ENCODE results near the gene SMYD3.
A peak's percentile ranks its signal among the peaks of the same experiment; 100 is the strongest.

SMYD3 gene

GRCh38 chr1:246210756-246211155, 296.3 kb downstream of the SMYD3 start:
- DNase-seq, result no peak

GRCh38 chr1:246208105-246208504, 299.0 kb downstream of the SMYD3 start:
- no peak for DNase-seq

DNA sequence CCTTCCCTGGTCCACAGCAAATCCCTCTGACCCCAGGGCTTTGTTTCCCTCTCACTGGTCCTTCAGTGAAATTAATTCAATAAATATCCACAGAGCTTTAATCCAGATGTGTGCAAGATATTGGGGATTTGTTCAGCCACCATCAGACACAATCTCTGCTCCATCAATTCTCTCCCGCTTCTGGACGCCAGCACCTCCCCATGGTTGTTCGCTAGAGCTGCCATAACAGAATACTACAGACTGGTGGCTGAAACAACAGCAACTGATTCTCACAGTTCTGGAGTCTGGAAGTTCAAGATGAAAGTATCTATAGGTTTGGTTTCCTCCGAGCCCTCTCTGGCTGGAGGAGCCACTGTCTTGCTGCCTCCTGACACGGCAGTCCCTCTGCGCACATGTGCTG, 303.9 kb downstream of the SMYD3 start:
- DNase-seq, result no peak

- DNase-seq, result no peak
Measured at GRCh38 chr1:246200738-246201137, 306.3 kb downstream of the SMYD3 start.

DNA sequence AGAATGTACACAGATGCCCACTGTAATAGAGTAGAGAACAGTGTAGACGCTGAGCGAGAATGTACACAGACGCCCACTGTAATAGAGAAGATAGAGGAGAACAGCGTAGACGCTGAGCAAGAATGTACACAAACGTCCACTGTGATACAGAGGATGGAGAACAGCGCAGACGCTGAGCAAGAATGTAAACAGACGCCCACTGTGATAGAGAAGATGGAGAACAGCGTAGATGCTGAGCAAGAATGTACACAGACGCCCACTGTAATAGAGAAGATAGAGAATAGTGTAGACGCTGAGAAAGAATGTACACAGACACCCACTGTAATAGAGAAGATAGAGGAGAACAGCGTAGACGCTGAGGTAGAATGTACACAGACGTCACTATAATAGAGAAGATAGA, 306.9 kb downstream of the SMYD3 start:
- no peak for DNase-seq

GRCh38 chr1:246199086-246199645, 307.9 kb downstream of the SMYD3 start:
- DNase-seq, result no peak

GRCh38 chr1:246198115-246198816, 308.8 kb downstream of the SMYD3 start:
- no peak for DNase-seq

DNA sequence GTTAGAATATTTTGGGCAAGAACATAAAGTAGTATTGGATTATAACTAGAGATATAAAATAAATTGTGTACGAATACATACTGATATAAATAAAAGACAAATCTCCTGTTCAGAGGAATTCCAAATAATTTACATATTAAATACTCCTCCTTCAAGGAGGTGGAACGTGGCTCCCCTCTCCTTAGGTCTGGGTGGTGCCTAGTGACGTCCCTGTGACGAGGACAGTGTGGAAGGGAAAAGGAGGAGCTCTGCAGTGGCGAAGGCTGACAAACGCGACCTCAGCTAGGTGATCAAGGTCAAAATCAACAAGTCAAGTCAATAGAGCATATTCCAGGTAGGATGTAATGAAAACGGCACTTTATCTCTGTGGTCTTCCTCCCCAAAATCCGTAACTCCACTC, 310.0 kb downstream of the SMYD3 start:
- DNase-seq, result no peak

GRCh38 chr1:246195296-246195695, 311.8 kb downstream of the SMYD3 start:
- DNase-seq, result no peak

- DNase-seq, result no peak
Measured at GRCh38 chr1:246193537-246193936, 313.5 kb downstream of the SMYD3 start.

DNA sequence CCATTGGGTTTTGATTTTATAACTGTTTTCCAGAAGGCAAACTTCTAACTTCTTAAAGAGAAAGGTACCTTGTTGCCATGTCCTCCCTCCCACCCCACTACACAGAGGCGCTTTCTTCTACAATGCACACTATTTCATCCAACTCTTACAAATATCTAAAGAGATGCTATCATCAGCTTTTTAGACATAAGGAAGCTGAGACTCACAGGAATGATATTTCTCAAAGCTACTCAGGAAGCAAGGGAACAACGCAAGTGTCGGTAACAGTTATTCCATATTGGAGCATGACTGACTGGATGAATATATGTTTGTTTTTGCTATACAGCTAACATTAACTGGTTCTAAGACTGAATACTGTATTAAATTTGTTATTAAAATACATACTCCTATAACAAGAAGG, 318.0 kb downstream of the SMYD3 start:
- no peak for DNase-seq

DNA sequence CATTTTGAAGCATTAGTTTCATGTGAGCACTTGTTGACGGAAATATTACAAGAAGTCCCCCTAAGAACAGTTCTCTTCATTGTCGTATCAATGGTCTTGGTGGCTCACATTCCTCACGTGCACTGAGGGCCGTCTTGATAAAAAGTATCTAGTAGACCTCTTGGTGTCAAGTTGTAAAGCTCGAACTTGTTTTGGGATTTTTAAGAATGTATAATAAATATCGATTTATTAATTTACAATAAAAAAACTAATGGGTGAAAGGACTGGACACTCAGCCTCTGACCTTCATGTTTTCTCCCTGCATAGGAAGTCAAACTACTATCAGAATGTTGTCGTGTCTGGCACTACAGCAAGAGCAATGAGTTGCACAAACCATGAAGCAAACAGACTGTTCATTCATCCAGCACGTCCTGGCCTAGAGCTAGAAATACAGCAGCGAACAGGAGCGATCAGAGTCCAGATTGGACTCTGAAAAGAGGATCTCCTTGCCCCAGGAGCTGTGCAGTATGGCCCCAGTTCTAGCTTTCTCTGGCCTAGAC, 319.2 kb downstream of the SMYD3 start:
- no peak for DNase-seq

GRCh38 chr1:246184503-246184902, 322.6 kb downstream of the SMYD3 start:
- DNase-seq, result no peak

GRCh38 chr1:246182149-246182851, 324.8 kb downstream of the SMYD3 start:
- peak in 1 of 2 donors; percentile 83 for DNase-seq

DNA sequence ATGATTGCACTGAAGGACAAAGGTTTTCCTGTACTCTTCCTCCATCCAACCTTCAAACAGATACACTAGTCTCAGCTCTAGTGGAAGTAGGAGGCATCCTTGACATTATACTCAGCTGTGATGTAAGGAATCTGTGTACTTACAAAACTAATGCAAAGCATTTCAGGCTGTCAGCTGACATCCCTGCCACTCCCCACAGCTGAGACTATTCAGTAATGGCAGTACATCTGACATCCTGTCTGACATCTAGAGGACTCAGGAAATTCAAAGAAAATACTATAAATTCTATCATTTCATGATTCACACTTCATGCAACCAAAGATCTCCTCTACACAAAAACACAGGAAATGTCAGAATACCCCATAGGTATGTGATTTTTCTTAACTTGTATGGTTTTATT, 325.8 kb downstream of the SMYD3 start:
- peak in 1 of 2 donors; percentile 54 for DNase-seq

GRCh38 chr1:246179401-246179800, 327.7 kb downstream of the SMYD3 start:
- DNase-seq, result no peak

- DNase-seq, result no peak
Measured at GRCh38 chr1:246178717-246179311, 328.3 kb downstream of the SMYD3 start.

DNA sequence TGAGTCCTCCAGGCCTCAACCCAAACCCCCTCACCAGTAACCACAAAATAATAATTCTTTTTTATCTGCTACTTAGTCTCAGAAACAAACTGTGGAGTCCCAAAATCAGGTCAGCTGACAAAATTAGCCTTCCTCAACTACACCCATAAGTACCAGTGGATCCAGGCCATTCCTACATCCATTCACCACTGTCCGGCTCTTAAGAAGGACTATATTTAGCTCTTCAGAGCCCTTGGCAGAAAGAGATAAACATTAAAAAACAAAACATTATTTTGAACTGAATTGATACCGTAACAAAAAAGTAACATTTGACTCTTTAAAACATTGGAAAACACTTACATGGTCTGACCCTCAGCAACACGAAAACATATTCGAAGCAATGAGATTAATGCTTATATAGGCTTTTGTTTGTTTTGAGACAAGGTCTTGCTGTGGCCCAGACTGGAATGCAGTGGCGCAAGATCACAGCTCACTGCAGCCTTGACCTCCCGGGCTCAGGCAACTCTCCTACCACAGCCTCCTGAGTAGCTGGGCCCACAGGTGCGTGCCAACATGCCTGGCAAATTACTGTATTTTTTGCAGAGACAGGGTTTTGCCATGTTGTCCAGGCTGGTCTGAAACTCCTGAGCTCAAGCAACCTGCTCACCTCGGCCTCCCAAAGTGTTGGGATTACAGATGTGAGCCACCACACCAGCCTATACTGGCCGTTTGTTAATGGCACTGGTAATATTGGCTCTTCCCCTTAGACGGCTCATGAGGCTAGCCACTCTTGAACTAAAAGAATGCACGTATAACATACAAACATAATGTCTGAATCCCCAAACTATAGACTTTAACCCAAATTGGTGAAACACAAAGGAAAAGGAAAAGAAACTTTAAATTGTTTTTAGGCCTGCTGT, 330.7 kb downstream of the SMYD3 start:
- no peak for DNase-seq

DNA sequence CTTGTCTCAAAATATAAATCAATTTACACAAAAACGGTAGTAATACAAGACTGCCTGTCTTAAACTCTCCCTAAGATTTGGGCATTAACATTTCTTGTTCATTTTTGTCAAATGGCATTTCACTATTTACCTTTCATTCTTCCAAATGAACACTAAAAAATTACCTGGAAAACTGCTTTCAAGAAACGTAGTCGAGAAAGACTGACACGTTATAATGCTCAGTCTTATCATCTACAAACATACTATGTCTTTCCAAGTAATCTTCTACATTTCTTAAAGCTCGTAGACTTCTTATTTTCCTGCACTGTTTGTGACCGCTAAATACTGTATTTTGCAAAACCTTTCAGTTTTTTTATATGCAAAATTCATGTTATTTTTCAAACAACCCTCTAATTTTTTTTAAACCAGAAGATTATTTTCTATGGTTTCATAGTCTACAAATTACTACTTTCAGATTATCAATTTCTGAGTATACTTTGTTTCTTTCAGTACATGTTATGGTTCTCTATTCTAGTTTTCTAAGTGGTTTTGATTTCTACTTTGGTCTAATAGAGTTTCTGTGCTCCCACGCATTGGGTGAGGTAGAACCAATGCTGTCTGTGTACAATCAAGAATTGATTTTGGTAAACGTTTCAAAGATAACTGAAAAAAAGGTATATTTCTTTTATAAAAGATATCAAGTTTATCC, 336.4 kb downstream of the SMYD3 start:
- no peak for DNase-seq

DNA sequence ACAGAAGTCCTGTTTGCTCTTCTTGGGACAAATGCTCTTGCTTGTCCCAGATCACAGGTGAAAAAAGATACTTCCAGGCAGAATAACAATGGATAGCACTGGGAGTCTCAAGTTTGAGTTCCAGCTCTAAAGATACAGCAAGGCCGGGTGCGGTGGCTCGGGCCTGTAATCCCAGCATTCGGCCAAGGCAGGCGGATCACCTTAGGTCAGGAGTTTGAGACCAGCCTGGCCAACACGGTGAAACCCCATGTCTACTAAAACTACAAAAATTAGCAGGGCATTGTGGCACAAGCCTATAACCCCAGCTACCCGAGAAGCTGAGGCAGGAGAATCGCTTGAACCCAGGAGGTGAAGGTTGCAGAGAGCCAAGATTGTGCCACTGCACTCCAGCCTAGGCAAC, 337.6 kb downstream of the SMYD3 start:
- no peak for DNase-seq

GRCh38 chr1:246169019-246169418, 338.1 kb downstream of the SMYD3 start:
- no peak for DNase-seq

GRCh38 chr1:246166841-246167240, 340.2 kb downstream of the SMYD3 start:
- DNase-seq, result no peak
